HT-29 (cell line): ENCODE data around the gene NAXE. TPM values are rescaled to one million over a fixed set of nuclear protein-coding genes. Genes with fewer than 3 reads are reported as not detected.
"Not testable (repeated sequence)": the region's sequence is repeated elsewhere in the genome, so short reads cannot be mapped to it uniquely, and the experiment has no call there.

ENCODE experiments used
- DNase-seq: peaks from one replicate; pipeline ENCODE4 v3.0.0-alpha.2; 2015; ENCODE audit warnings: low spot score
- total RNA-seq: library from RNA; depleted of rRNA; stranded (reverse); fragments of >200 nt; shearing (Covaris generic); gene quantifications from 2 replicates; pipeline ENCODE4 v1.2.3, GENCODE V29; 2014

Gene NAXE
- total RNA-seq, 1 experiment from 2014 or later: 220 TPM

GRCh38 chr1:156566436-156566835 is 25.1 kb upstream of the NAXE start:
- DNase-seq: no peak

- peak; percentile 68 for DNase-seq
Observed at GRCh38 chr1:156571261-156571852, 20.2 kb upstream of the NAXE start.

GRCh38 chr1:156571919-156572662 is 19.5 kb upstream of the NAXE start, which contains the start of gene IQGAP3:
TSS of gene IQGAP3 (minus strand) at chr1:156572565. CDS start at chr1:156572529, 36 bp downstream.
- peak; percentile 92 for DNase-seq

- no peak for DNase-seq
Observed at GRCh38 chr1:156572663-156573018, 18.9 kb upstream of the NAXE start.

GRCh38 chr1:156574039-156574633 is 17.4 kb upstream of the NAXE start:
- no peak for DNase-seq

GRCh38 chr1:156577550-156577949 is 14.0 kb upstream of the NAXE start:
- no peak for DNase-seq

- DNase-seq: no peak
Observed at GRCh38 chr1:156578055-156578454, 13.5 kb upstream of the NAXE start.

GRCh38 chr1:156579472-156579871 is 12.1 kb upstream of the NAXE start, which contains the start of gene TTC24:
TSS of gene TTC24 (plus strand) at chr1:156579723. CDS start at chr1:156581365, 1,642 bp downstream.
- DNase-seq: no peak

GRCh38 chr1:156581661-156582387 is 9.8 kb upstream of the NAXE start:
- DNase-seq: no peak

GRCh38 chr1:156582388-156583017 is 9.1 kb upstream of the NAXE start:
- no peak for DNase-seq

- peak; percentile 90 for DNase-seq
Observed at GRCh38 chr1:156583821-156584622, 7.6 kb upstream of the NAXE start.

- peak; percentile 38 for DNase-seq
Observed at GRCh38 chr1:156584813-156585212, 6.8 kb upstream of the NAXE start.

GRCh38 chr1:156586323-156586722 is 5.3 kb upstream of the NAXE start:
- DNase-seq: no peak

GRCh38 chr1:156586892-156587477 is 4.6 kb upstream of the NAXE start:
- no peak for DNase-seq

- not testable (repeated sequence) for DNase-seq
Observed at GRCh38 chr1:156587927-156588326, 3.6 kb upstream of the NAXE start.

- no peak for DNase-seq
Observed at GRCh38 chr1:156589546-156589945, 2.0 kb upstream of the NAXE start.

GRCh38 chr1:156590326-156591180 is 1.0 kb upstream of the NAXE start:
- no peak for DNase-seq

- DNase-seq: no peak
Observed at GRCh38 chr1:156591181-156591431, 470 bp upstream of the NAXE start.

GRCh38 chr1:156592158-156592909 is 758 bp downstream of the NAXE start:
- DNase-seq: no peak
